ACC112 (cell line): ENCODE measurements around the gene PTPRG.
A peak's percentile ranks its signal among the peaks of the same experiment; 100 is the strongest.

Experiments
- H2AFZ ChIP-seq: fragments of 200-600 bp; sonication (generic); one replicate; pipeline ENCODE4 v1.6.0; 2017; ENCODE audit warnings: antibody characterized with exemption, low read length; ENCODE audit not compliant: unreplicated experiment
- H3K27ac ChIP-seq: fragments of 200-600 bp; sonication (generic); 2 replicates; pipeline ENCODE4 v1.5.1; 2014; ENCODE audit warnings: low read depth, mild to moderate bottlenecking, antibody characterized with exemption, low read length, moderate library complexity
- H3K27me3 ChIP-seq: fragments of 200-600 bp; sonication (generic); 2 replicates; pipeline ENCODE4 v1.6.1; 2014; ENCODE audit warnings: mild to moderate bottlenecking, antibody characterized with exemption, low read length, moderate library complexity, mixed read lengths; ENCODE audit not compliant: insufficient read depth
- H3K36me3 ChIP-seq: fragments of 200-600 bp; sonication (generic); 2 replicates; pipeline ENCODE4 v1.6.1; 2016; ENCODE audit warnings: mild to moderate bottlenecking, antibody characterized with exemption, low read length, moderate library complexity, mixed read lengths; ENCODE audit not compliant: insufficient read depth
- H3K4me1 ChIP-seq: fragments of 200-600 bp; sonication (generic); one replicate; pipeline ENCODE4 v1.6.1; 2016; ENCODE audit warnings: low read length, mixed read lengths; ENCODE audit not compliant: insufficient read depth, unreplicated experiment, control insufficient read depth
- H3K4me3 ChIP-seq: fragments of 200-600 bp; sonication (generic); 2 replicates; pipeline ENCODE4 v1.5.1; 2014; ENCODE audit warnings: mild to moderate bottlenecking, low read depth, low read length
- H3K79me2 ChIP-seq: fragments of 200-600 bp; sonication (generic); one replicate; pipeline ENCODE4 v1.6.0; 2016; ENCODE audit warnings: low read length; ENCODE audit not compliant: control insufficient read depth, unreplicated experiment, insufficient read depth

PTPRG gene

DNA sequence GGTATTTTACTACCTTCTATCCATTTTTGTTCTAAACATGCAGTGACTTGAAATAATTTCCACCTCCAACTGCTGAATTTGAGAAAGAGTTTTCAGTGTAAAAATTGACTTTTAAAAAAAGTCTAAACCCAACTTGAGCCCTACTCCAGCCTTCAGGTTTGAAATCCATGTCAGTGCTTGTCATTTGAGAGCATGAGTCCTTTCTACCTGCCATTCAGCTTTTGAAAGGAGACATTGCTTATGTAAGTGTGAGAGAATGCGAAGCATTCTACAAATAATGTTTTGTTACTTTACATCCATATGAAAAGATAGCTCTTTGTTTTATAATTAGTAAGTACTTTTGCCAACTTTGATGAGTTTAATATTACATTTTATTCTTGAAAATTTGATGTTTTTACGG lies 329.2 kb downstream of the PTPRG start:
- Histone ChIP-seq H3K27ac (no peak overlapping the region), H2AFZ (no peak overlapping the region), H3K4me3 (no peak overlapping the region), H3K36me3 (no peaks in the 10 kb centered on the region), H3K27me3 (no peaks in the 10 kb centered on the region), H3K79me2 (no peaks in the 10 kb centered on the region), H3K4me1 (peaks cover 13% of the 10 kb centered on the region)

DNA sequence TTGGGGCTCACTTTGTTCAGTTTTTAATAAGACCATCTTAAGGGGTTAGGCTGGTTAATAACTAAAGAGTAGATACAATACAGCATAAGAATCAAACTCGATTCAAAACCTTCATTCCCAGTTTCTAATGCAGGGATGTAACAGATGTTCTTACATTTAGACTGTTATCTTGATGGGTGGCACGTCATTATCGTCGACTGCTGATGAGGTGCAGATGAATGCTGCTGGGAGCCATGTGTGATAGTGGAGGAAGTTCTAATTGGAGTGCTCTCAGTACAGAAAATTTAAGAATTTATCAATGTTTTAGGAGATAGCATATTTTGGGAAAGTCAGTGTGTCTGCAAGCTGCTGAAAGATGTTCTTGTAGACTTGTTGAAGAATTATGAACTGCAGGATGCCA lies 331.5 kb downstream of the PTPRG start:
- Histone ChIP-seq H2AFZ (no peak overlapping the region), H3K4me1 (peaks cover 15% of the 10 kb centered on the region), H3K27me3 (no peaks in the 10 kb centered on the region), H3K79me2 (peaks cover 4% of the 10 kb centered on the region), H3K36me3 (no peaks in the 10 kb centered on the region), H3K4me3 (no peak overlapping the region), H3K27ac (no peak overlapping the region)

DNA sequence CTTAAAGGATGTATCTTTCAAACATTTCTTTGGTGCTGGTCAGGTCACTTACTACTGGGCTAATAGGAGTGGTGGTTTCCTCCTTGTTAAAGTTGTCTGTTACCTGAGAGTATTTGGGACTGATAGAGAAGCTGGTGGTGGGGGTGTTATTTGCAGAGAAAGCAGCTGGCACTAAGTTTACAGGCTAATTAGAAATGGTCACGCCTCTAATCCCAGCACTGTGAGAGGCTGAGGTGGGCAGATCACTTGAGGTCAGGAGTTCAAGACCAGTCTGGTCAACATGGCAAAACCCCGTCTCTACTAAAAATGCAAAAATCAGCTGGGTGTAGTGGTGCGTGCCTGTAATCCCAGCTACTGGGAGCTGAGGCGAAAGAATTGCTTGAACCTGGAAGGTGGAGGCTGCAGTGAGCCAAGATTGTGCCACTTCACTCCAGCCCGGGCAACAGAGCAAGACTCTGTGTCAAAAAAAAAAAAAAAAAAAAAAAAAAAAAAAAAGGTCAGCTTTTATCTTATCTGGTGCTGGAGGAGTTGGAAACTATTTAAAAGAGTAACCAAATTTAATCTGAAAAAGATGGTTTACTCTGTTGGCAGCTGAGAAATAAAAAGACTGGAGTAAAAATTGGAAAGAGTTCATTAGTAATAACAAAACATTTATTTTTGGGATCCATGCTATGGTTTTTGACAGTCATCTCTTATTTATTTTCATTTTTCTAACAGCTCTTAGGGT lies 332.6 kb downstream of the PTPRG start:
- no peak overlapping the region for H3K27ac ChIP-seq
- H3K79me2 ChIP-seq, result peaks cover 4% of the 10 kb centered on the region
- H3K4me1 ChIP-seq, result peaks cover 15% of the 10 kb centered on the region
- no peaks in the 10 kb centered on the region for H3K27me3 ChIP-seq
- H3K4me3 ChIP-seq, result no peak overlapping the region
- no peak overlapping the region for H2AFZ ChIP-seq
- no peaks in the 10 kb centered on the region for H3K36me3 ChIP-seq

DNA sequence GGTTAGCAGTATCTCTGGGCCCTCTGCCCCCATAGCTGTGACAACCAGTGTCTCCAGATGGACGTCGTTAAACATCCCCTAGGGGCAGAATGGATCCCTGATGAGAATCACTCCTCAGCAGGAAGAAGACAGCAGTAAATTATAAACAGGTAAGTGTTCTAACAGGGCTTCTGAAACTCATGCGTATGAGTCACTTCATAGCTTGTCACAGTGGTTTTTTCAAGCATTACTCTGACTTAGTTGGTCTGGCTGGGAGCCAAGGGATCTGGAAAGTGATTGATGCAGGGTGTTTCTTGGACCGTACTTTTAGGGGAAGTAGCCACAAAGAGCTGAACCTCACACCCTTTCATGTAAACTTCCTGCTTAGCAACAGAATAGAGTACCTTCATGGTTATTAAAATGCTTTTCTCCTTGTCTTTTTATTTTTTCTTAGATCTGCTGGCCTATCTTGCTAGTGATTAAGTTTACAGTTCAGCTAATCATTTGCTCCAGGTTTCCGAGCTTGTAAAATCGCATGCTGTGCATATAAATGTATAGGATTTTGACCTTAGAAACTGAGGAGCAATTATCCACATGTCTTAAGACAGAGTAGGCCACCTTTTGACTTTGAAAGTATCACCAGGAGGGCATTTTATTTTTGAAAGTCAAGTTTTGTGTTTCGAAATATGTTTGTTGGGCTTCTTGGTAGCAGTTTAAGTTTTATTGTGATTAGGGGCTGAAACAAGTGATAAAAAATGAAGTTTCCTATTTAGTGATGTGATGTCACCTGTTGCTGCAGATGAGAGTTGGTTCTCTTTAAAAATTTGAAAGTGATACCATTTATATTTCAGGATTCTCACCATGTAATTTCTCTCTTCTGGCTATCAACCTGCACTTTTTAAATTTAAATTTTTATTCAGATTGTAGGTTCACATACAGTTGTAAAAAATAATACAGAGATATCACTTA lies 333.9 kb downstream of the PTPRG start:
- Histone ChIP-seq H3K79me2 (peaks cover 4% of the 10 kb centered on the region), H3K27me3 (no peaks in the 10 kb centered on the region), H3K4me3 (0 out of 2 replicates have a peak overlapping the region, but pooled peaks have one; percentile 23), H2AFZ (no peak overlapping the region), H3K27ac (peak overlapping the region; percentile 11; the same call in 1 of the 2 replicates), H3K36me3 (no peaks in the 10 kb centered on the region), H3K4me1 (peaks cover 15% of the 10 kb centered on the region)

DNA sequence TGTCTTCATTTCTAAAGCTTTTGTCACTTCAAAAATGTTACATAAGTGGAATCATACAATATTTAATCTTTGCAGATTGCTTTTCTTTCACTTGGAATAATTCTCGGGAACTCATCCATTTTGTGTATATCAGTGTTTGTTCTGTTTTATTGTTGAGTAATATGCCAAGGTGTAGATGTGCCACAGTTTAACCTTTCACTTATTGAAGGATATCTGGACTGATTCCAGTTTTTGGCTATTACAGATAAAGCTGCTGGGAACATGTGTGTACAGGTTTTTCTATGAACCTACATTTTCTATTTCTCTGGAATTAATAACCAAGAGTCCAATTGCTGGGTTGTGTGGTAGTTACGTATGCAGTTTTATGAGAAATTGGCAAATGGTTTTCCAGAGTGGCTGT lies 334.9 kb downstream of the PTPRG start:
- Histone ChIP-seq H3K79me2 (peaks cover 4% of the 10 kb centered on the region), H3K27ac (no peak overlapping the region), H3K4me3 (no peak overlapping the region), H3K4me1 (peaks cover 15% of the 10 kb centered on the region), H3K27me3 (no peaks in the 10 kb centered on the region), H2AFZ (no peak overlapping the region), H3K36me3 (no peaks in the 10 kb centered on the region)

DNA sequence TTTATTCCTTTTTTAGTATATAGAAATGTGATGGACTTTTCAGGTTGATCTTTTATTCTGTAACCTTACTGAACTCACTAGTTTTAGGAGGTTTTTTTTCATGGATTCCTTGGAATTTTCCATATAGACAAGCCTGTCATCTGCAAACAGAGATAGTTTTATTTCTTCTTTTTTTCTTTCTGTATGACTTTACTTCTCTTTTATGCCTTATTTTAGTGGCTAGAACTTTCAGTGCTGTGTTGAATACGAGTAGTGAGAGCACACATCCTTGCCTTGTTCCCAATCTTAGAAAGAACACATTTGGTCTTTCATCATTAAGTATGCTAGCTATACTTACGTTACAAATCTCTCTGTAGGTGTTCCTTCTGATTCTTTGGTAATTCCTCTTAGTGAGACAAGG lies 336.5 kb downstream of the PTPRG start:
- Histone ChIP-seq H2AFZ (no peak overlapping the region), H3K79me2 (peaks cover 4% of the 10 kb centered on the region), H3K4me1 (peaks cover 15% of the 10 kb centered on the region), H3K27me3 (no peaks in the 10 kb centered on the region), H3K4me3 (no peak overlapping the region), H3K36me3 (no peaks in the 10 kb centered on the region), H3K27ac (no peak overlapping the region)

DNA sequence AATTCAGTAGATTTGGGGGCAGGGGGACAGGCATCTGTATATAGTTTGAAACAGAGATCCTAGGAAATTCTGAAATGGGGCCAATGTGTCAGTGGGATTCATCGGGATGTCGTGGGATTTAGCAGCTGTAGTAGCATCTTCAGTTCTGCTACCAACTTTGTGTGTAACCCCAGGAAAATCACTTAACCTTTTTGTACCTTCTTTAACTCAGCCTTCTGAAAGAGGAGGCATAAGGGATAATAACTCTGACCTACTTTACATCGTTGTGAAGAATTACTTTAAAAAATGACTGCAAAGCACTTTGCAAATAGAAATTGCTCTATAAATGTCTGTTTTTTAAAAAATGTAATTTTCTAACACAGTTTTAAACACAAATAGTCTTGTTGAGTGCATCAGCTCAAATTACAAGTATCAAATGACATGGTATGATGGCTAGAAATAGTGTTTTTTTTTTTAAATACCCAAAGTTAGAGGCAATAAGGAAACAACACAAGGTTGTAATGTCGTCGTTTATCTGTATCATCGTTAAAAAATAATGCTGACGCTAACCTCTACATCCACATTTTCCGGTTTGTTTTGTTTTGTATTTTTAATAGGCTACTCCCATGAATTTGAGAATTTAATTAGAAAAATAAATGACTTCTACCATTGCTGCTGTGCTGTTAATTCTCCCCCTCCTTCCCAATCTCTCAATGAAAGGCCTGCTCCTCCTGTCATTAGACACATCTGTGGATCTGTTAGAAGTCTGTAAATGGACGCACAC lies 338.5 kb downstream of the PTPRG start:
- H2AFZ ChIP-seq, result no peak overlapping the region
- H3K27me3 ChIP-seq, result no peaks in the 10 kb centered on the region
- no peak overlapping the region for H3K27ac ChIP-seq
- no peak overlapping the region for H3K4me3 ChIP-seq
- peaks cover 17% of the 10 kb centered on the region for H3K4me1 ChIP-seq
- peaks cover 4% of the 10 kb centered on the region for H3K79me2 ChIP-seq
- no peaks in the 10 kb centered on the region for H3K36me3 ChIP-seq

DNA sequence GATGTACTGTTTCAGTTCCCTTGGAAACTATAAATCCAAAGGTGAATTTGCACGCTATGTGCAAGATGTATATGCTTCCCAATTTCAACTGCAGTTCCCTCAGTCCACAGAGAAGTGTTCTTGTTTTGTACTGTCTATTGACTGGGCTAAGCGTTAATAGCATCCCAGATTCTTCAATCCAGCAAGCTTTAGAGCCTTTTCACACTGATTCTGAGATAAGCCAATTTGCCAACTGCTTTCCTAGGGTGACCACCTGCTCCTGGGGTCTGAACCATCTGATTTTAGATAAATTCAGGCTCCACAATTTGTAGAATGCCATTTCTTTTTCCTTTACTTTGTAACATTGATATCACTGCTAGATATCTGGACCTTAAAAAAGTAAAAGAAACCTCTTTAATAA lies 340.1 kb downstream of the PTPRG start:
- no peaks in the 10 kb centered on the region for H3K79me2 ChIP-seq
- no peaks in the 10 kb centered on the region for H3K36me3 ChIP-seq

DNA sequence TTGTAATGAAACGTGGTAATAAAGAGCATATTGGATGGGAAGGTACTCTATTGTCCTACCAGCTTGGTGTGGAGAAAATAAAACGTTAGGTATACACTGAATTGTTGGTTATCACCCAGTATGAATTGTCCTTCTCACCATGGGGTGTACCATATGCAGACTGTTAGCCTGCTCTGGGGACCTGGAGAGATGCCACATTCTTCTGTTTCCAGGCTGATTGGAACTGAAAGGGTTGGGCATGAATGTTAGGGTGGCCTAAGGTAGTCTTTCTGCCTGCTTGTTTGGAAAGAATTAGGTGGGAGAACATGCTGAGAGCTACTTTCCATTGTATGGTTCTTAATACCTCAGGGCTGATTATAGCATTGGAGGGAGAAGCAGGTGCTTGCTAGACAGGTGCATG lies 340.6 kb downstream of the PTPRG start:
- H3K27me3 ChIP-seq, result no peaks in the 10 kb centered on the region
- no peaks in the 10 kb centered on the region for H3K79me2 ChIP-seq
- no peak overlapping the region for H2AFZ ChIP-seq
- H3K4me1 ChIP-seq, result peaks cover 8% of the 10 kb centered on the region
- no peak overlapping the region for H3K4me3 ChIP-seq
- H3K27ac ChIP-seq, result no peak overlapping the region
- no peaks in the 10 kb centered on the region for H3K36me3 ChIP-seq

More for the DNA sequence above, 340.1 kb downstream of the PTPRG start:
- no peak overlapping the region for H3K4me3 ChIP-seq
- H2AFZ ChIP-seq, result no peak overlapping the region
- no peaks in the 10 kb centered on the region for H3K27me3 ChIP-seq
- peaks cover 8% of the 10 kb centered on the region for H3K4me1 ChIP-seq
- no peak overlapping the region for H3K27ac ChIP-seq

DNA sequence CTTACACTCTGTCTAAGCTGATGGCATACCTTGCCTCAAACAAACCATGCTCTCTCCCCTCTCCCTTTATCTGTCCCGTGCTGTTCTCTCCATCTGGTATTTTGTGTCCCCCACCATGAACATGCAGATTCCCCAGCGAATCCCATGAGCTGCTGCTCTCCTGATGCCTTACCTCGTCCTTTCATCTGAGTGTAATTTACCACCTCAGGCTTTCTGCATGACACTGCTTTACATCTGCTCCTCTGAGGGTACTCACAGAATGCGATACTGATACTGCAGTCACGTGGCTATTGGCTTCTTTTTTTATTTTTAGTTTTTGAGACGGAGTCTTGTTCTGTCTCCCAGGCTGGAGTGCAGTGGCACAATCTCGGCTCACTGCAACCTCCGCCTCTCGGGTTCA lies 341.7 kb downstream of the PTPRG start:
- no peaks in the 10 kb centered on the region for H3K79me2 ChIP-seq
- no peak overlapping the region for H3K4me3 ChIP-seq
- no peak overlapping the region for H3K27ac ChIP-seq

More for the DNA sequence above, 341.7 kb downstream of the PTPRG start:
- H2AFZ ChIP-seq, result no peak overlapping the region
- H3K27me3 ChIP-seq, result no peaks in the 10 kb centered on the region
- H3K4me1 ChIP-seq, result peaks cover 8% of the 10 kb centered on the region
- no peaks in the 10 kb centered on the region for H3K36me3 ChIP-seq
